GM12878 (cell line): Measurements from ENCODE around the gene CKS2. TPM values are rescaled to one million over a fixed set of nuclear protein-coding genes. Genes with fewer than 3 reads are reported as not detected.

Source experiments
- ATAC-seq: fragments of 200-7000 bp; cut with Tn5 transposase; 3 replicates; pipeline ENCODE4 v1.9.1; 2020; ENCODE audit warnings: mild to moderate bottlenecking, moderate library complexity
- BruUV-seq: library from RNA; stranded (reverse); fragments of 400-500 nt; replicated peaks from 2 replicates; lab custom pipeline; 2021; lab: Mats Ljungman, UMichigan
- CTCF ChIA-PET: fragments of 300-600 bp; sonication (Branson Sonifier 250); formaldehyde crosslinking; extraction: SDS; loops from one replicate; lab custom pipeline; 2021; ENCODE audit warnings: inconsistent platforms; lab: Yijun Ruan, JAX
- POLR2A ChIA-PET: fragments of 350-600 bp; formaldehyde crosslinking; extraction: SDS; loops from one replicate; lab custom pipeline; 2021; ENCODE audit warnings: inconsistent platforms; lab: Charles Lee
- RAD21 ChIA-PET: fragments of 300-600 bp; sonication (Branson Sonifier 250); formaldehyde crosslinking; loops from one replicate; lab custom pipeline; 2023; ENCODE audit warnings: antibody characterized with exemption; ENCODE audit not compliant: unreplicated experiment; lab: Charles Lee
- SMC1A ChIA-PET: fragments of 300-600 bp; sonication (Branson Sonifier 250); formaldehyde crosslinking; loops from one replicate; lab custom pipeline; 2023; ENCODE audit not compliant: unreplicated experiment, uncharacterized antibody; lab: Charles Lee
- DNase-seq: peaks from one replicate; pipeline ENCODE4 v3.0.0-alpha.2; 2011; ENCODE audit warnings: low read depth, low spot score
- FAIRE-seq: peaks from 3 replicates; lab custom pipeline; 2011; peaks lifted over from hg19 to GRCh38; lab: Jason Lieb, UNC
- H2AFZ ChIP-seq: 2 replicates; pipeline ENCODE4 v1.6.0; 2011; ENCODE audit warnings: low read depth, low read length, control low read depth; ENCODE audit not compliant: control insufficient read depth
- H3K27ac ChIP-seq: 2 replicates; pipeline ENCODE4 v1.5.1; 2011; ENCODE audit warnings: control low read depth; ENCODE audit not compliant: control insufficient read depth, insufficient read depth
- H3K27me3 ChIP-seq, 2 experiments: replicated peaks in 1 of 2; 2 replicates each; pipeline versions ENCODE4 v1.6.0 to v1.6.1; 2011; ENCODE audit warnings: low read length in 1 of 2; ENCODE audit not compliant: control insufficient read depth in 2 of 2, insufficient read depth in 2 of 2
- H3K36me3 ChIP-seq, 2 experiments: 2 replicates each; pipeline ENCODE4 v1.5.1; 2011; ENCODE audit warnings: low read length in 1 of 2; ENCODE audit not compliant: control insufficient read depth in 2 of 2, insufficient read depth in 2 of 2
- H3K4me1 ChIP-seq: 2 replicates; pipeline ENCODE4 v1.6.1; 2011; ENCODE audit warnings: mild to moderate bottlenecking, low read length, moderate library complexity, mixed read lengths; ENCODE audit not compliant: control insufficient read depth, insufficient read depth
- H3K4me2 ChIP-seq: 2 replicates; pipeline ENCODE4 v1.6.0; 2011; ENCODE audit warnings: control low read depth; ENCODE audit not compliant: control insufficient read depth, insufficient read depth
- H3K4me3 ChIP-seq: fragments of 200-600 bp; sonication (generic); 2 replicates; pipeline ENCODE4 v1.5.1; 2016
- H3K79me2 ChIP-seq: 2 replicates; pipeline ENCODE4 v1.6.0; 2011; ENCODE audit warnings: low read length; ENCODE audit not compliant: control insufficient read depth, insufficient read depth
- H3K9ac ChIP-seq: 2 replicates; pipeline ENCODE4 v1.8.0; 2011; ENCODE audit warnings: low read length, control low read depth, mixed read lengths; ENCODE audit not compliant: control insufficient read depth, insufficient read depth
- H3K9me3 ChIP-seq: replicated peaks from 3 replicates; pipeline ENCODE4 v1.5.1; 2011; ENCODE audit warnings: mild to moderate bottlenecking, low read length; ENCODE audit not compliant: control insufficient read depth, insufficient read depth
- H4K20me1 ChIP-seq: 2 replicates; pipeline ENCODE4 v1.6.0; 2011; ENCODE audit not compliant: control insufficient read depth, insufficient read depth
- CHD2 ChIP-seq: IDR thresholded peaks from 2 replicates; pipeline ENCODE4 v1.6.1; 2011; ENCODE audit warnings: low read depth, low read length, improper control_type of control experiment, borderline replicate concordance
- MYB ChIP-seq: fragments of 150-350 bp; IDR thresholded peaks from 2 replicates; pipeline ENCODE4 v1.6.1; 2014; ENCODE audit warnings: mild to moderate bottlenecking, low read depth, low read length, borderline replicate concordance
- POLR2A ChIP-seq: IDR thresholded peaks from 2 replicates; pipeline ENCODE4 v1.6.1; 2011; ENCODE audit warnings: low read depth, mild to moderate bottlenecking, low read length
- RUNX3 ChIP-seq: IDR thresholded peaks from 2 replicates; pipeline ENCODE4 v1.6.1; 2012; ENCODE audit warnings: low read length, inconsistent platforms
- SPI1 ChIP-seq: IDR thresholded peaks from 2 replicates; pipeline ENCODE4 v1.6.1; 2011; ENCODE audit warnings: low read depth, mild to moderate bottlenecking, low read length, moderate library complexity, borderline replicate concordance; ENCODE audit not compliant: insufficient read depth
- ZNF384 ChIP-seq: IDR thresholded peaks from 2 replicates; pipeline ENCODE4 v1.6.1; 2012; ENCODE audit warnings: low read depth, mild to moderate bottlenecking, low read length, improper control_type of control experiment, borderline replicate concordance
- WGBS: methylation state at CpG from one replicate; pipeline ENCODE4 v1.1.6; 2016; ENCODE audit warnings: low lambda C conversion rate; ENCODE audit not compliant: insufficient replicate concordance, insufficient coverage; ENCODE audit errors: missing lambda C conversion rate; 5-methylcytosine and 5-hydroxymethylcytosine counted together
- in situ Hi-C: fragments of 300-500 bp; cut with MboI; formaldehyde crosslinking; loops from 9 replicates; pipeline ENCODE4 v1.14.3; 2018; ENCODE audit warnings: mixed read lengths
- intact Hi-C: fragments of 100-400 bp; cut with micrococcal nuclease; formaldehyde crosslinking; loops from one replicate; pipeline ENCODE4 v1.14.2; 2022; ENCODE audit not compliant: unreplicated experiment
- polyA plus RNA-seq, 11 experiments: library from polyadenylated mRNA; depleted of rRNA in 4 of 11; unstranded in 6 of 11; stranded (reverse) in 5 of 11; fragments of >200 nt; fragmentation: Nextera tagmentation in 4 of 11; fragmentation: Illumina TruSeq in 1 of 11; extraction: Ambion mirVana in 4 of 11; extraction: Trizol in 1 of 11; gene quantifications; 1 replicate in 1 of 11; 2 replicates in 10 of 11; pipeline versions ENCODE4 v1.2.1 to v1.2.3, GENCODE V29; 2011 to 2016; ENCODE audit warnings: inconsistent platforms in 2 of 11, missing spikeins in 2 of 11, low read depth in 1 of 11
- total RNA-seq, 4 experiments: library from RNA; depleted of rRNA in 3 of 4; stranded (reverse); fragments of >200 nt in 3 of 4; fragmentation: Illumina TruSeq in 1 of 4; extraction: Trizol in 1 of 4; gene quantifications; 2 replicates each; pipeline versions ENCODE4 v1.2.1 to v1.2.3, GENCODE V29; 2013 to 2021

Gene CKS2
- total and polyA plus RNA-seq, 10 of the 15 experiments (the other 5 are each of a cell fraction or from before 2014, with no cell fraction given): 172 to 1,251 (median 503) TPM

DNA sequence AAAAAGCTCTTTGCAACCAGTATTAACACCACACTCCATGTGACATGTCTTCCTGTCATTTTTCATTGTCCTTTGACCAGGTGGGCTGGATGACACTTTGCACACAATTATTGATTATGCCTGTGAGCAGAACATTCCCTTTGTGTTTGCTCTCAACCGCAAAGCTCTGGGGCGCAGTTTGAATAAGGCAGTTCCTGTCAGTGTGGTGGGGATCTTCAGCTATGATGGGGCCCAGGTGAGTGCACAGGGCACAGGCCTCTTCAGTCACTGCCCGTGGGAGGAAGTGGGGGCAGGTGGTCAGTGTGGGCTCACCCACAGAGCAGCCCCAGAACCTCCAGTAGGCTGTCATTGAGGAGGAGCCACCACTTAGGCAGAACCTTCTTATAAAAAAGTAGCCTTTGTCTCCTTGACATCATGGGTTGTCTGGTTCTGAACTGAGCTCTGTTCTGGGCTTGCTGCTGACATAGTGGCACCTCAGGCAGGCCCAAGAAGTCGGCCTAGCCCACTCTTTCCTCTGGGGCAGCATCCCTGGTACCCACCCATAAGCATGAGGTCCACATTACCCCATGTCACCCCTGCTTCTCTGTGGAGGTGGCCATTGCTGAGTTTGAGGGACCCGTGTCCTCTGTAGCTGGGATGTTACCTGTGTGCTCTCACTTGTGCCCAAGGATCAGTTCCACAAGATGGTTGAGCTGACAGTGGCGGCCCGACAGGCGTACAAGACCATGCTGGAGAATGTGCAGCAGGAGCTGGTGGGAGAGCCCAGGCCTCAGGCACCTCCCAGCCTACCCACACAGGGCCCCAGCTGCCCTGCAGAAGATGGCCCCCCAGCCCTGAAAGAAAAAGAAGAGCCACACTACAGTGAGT, 46.6 kb downstream of the CKS2 start:
- ATAC-seq (peak; percentile 59), DNase-seq (no peak)
- ChIA-PET POLR2A (interaction anchor here (1.0 kb wide), 1 partner anchor 41 kb away, joined by 3 read pairs; no protein-coding TSS in a partner anchor), RAD21 (interaction anchor here (0.6 to 0.8 kb wide), 2 partner anchors 21 to 191 kb away, joined by 3 to 4 read pairs; no protein-coding TSS in a partner anchor), CTCF (interaction anchor here (3.1 kb wide), 1 partner anchor 191 kb away, joined by 12 read pairs; no protein-coding TSS in a partner anchor)
- Histone ChIP-seq H3K9me3 (no peaks in the 10 kb centered on the region), H3K27ac (no peak overlapping the region), H4K20me1 (no peaks in the 10 kb centered on the region; the same call in 1 of the 2 replicates), H3K4me1 (no peaks in the 10 kb centered on the region)
- in situ Hi-C loops: no loop called here
- TF ChIP-seq ZNF384: no peak
- TF ChIP-seq POLR2A: peak; percentile 47; the same call in 1 of the 2 replicates
- peak; percentile 9; the same call in 1 of the 2 replicates for TF ChIP-seq SPI1
- TF ChIP-seq, all 136 proteins: peak for 2
- 82% methylated on average over 8 of the region's 8 CpGs for WGBS
- H3K79me2 ChIP-seq: no peaks in the 10 kb centered on the region
- no peak for FAIRE-seq
- SMC1A ChIA-PET: interaction anchor here (0.8 to 2.0 kb wide), 5 partner anchors 9 to 117 kb away, joined by 3 to 8 read pairs (median 4); no protein-coding TSS in a partner anchor
- no peak overlapping the region for H3K4me3 ChIP-seq
- intact Hi-C loops: no loop called here
- H3K9ac ChIP-seq: no peak overlapping the region
- H3K4me2 ChIP-seq: no peak overlapping the region
- no peak overlapping the region for H2AFZ ChIP-seq
- H3K27me3 ChIP-seq: no peaks in the 10 kb centered on the region
- H3K36me3 ChIP-seq: peaks cover 35 to 45% of the 10 kb centered on the region in 2 experiments
- BruUV-seq: no TSS peak

- H3K4me3 ChIP-seq: no peak overlapping the region
- H4K20me1 ChIP-seq: no peaks in the 10 kb centered on the region; the same call in 1 of the 2 replicates
- no peaks in the 10 kb centered on the region for H3K9me3 ChIP-seq
- H3K27me3 ChIP-seq: no peaks in the 10 kb centered on the region
- no peak for ATAC-seq
- no peak for TF ChIP-seq RUNX3
- TF ChIP-seq MYB: no peak
- TF ChIP-seq CHD2: no peak
- ChIA-PET RAD21 (no interaction called here), SMC1A (interaction anchor here (1.2 to 2.0 kb wide), 4 partner anchors 10 to 33 kb away, joined by 3 to 8 read pairs (median 6); no protein-coding TSS in a partner anchor), CTCF (interaction anchor here (0.7 to 3.1 kb wide), 2 partner anchors 32 to 190 kb away, joined by 3 to 12 read pairs; no protein-coding TSS in a partner anchor), POLR2A (no interaction called here)
- no peaks in the 10 kb centered on the region for H3K4me1 ChIP-seq
- H3K36me3 ChIP-seq: peaks cover 30 to 42% of the 10 kb centered on the region in 2 experiments
- FAIRE-seq: no peak
- no peak overlapping the region for H3K4me2 ChIP-seq
- no peak for DNase-seq
- WGBS: 95% methylated on average over 3 of the region's 3 CpGs
- H3K9ac ChIP-seq: no peak overlapping the region
- intact Hi-C loops: no loop called here
- no peak overlapping the region for H2AFZ ChIP-seq
- H3K79me2 ChIP-seq: no peaks in the 10 kb centered on the region
- in situ Hi-C loops: no loop called here
- no peak overlapping the region for H3K27ac ChIP-seq
- BruUV-seq: no TSS peak
Measured at GRCh38 chr9:89358376-89358916, 47.5 kb downstream of the CKS2 start.
